Neural crest cell (in vitro differentiated cells): Measurements from ENCODE around the gene OXLD1. TPM values are rescaled to one million over a fixed set of nuclear protein-coding genes. Genes with fewer than 3 reads are reported as not detected.
A peak's percentile ranks its signal among the peaks of the same experiment; 100 is the strongest.

Source experiments
- DNase-seq: peaks from one replicate; pipeline ENCODE4 v3.0.0; 2021; ENCODE audit warnings: low read depth, mixed read lengths, low spot score
- H3K27ac Mint-ChIP-seq: one replicate; pipeline ENCODE4 v1.8.0; 2021; ENCODE audit warnings: mild to moderate bottlenecking, mixed read lengths; ENCODE audit not compliant: unreplicated experiment
- H3K27me3 Mint-ChIP-seq: 2 replicates; pipeline ENCODE4 v1.8.0; 2021; ENCODE audit warnings: low read depth, mild to moderate bottlenecking, mixed read lengths
- H3K36me3 Mint-ChIP-seq: 2 replicates; pipeline ENCODE4 v1.8.0; 2021; ENCODE audit warnings: low read depth, mild to moderate bottlenecking, mixed read lengths
- H3K4me1 Mint-ChIP-seq: 2 replicates; pipeline ENCODE4 v1.8.0; 2021; ENCODE audit warnings: mixed read lengths
- H3K4me3 Mint-ChIP-seq: one replicate; pipeline ENCODE4 v1.8.0; 2021; ENCODE audit warnings: mild to moderate bottlenecking, mixed read lengths
- H3K9me3 Mint-ChIP-seq: 2 replicates; pipeline ENCODE4 v1.8.0; 2021; ENCODE audit warnings: mixed read lengths
- total RNA-seq: library from RNA; stranded (reverse); gene quantifications from 2 replicates; pipeline ENCODE4 v1.2.1, GENCODE V29; 2021
- TF ChIP-seq, protein P1 (sequence below): fragments of 200-600 bp; sonication (generic); conservative IDR thresholded peaks from 2 replicates; pipeline ENCODE4 v1.5.0; 2021; ENCODE audit warnings: antibody characterized with exemption, mild to moderate bottlenecking

The OXLD1 gene
- total RNA-seq, 1 donor from 2014 or later: 28.2 TPM

DNA sequence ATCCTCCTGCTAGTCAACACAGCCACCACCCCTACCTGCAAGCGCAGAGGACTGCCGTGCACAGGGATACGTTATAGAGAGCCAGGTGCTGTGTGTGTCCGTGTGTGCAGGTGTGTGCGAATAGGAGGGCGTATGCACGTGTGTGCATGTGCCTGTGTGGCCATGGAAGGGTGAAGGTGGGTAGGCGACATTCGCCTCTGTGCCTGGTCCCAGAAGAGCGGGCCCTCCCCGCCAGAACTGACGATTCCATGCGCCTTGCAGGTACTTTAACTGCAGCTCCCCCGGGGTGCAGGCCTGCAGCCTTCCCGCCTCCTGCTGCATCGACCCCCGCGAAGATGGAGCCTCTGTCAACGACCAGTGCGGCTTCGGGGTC is 18.8 kb downstream of the OXLD1 start:
- peak overlapping the region; percentile 12 for H3K4me3 Mint-ChIP-seq
- H3K4me1 Mint-ChIP-seq: peaks cover 3% of the 10 kb centered on the region
- H3K36me3 Mint-ChIP-seq: no peaks in the 10 kb centered on the region
- TF ChIP-seq, protein P1, sequence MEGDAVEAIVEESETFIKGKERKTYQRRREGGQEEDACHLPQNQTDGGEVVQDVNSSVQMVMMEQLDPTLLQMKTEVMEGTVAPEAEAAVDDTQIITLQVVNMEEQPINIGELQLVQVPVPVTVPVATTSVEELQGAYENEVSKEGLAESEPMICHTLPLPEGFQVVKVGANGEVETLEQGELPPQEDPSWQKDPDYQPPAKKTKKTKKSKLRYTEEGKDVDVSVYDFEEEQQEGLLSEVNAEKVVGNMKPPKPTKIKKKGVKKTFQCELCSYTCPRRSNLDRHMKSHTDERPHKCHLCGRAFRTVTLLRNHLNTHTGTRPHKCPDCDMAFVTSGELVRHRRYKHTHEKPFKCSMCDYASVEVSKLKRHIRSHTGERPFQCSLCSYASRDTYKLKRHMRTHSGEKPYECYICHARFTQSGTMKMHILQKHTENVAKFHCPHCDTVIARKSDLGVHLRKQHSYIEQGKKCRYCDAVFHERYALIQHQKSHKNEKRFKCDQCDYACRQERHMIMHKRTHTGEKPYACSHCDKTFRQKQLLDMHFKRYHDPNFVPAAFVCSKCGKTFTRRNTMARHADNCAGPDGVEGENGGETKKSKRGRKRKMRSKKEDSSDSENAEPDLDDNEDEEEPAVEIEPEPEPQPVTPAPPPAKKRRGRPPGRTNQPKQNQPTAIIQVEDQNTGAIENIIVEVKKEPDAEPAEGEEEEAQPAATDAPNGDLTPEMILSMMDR: no peak
- no peaks in the 10 kb centered on the region for H3K27me3 Mint-ChIP-seq
- DNase-seq: no peak
- H3K9me3 Mint-ChIP-seq: no peaks in the 10 kb centered on the region
- no peak overlapping the region for H3K27ac Mint-ChIP-seq

DNA sequence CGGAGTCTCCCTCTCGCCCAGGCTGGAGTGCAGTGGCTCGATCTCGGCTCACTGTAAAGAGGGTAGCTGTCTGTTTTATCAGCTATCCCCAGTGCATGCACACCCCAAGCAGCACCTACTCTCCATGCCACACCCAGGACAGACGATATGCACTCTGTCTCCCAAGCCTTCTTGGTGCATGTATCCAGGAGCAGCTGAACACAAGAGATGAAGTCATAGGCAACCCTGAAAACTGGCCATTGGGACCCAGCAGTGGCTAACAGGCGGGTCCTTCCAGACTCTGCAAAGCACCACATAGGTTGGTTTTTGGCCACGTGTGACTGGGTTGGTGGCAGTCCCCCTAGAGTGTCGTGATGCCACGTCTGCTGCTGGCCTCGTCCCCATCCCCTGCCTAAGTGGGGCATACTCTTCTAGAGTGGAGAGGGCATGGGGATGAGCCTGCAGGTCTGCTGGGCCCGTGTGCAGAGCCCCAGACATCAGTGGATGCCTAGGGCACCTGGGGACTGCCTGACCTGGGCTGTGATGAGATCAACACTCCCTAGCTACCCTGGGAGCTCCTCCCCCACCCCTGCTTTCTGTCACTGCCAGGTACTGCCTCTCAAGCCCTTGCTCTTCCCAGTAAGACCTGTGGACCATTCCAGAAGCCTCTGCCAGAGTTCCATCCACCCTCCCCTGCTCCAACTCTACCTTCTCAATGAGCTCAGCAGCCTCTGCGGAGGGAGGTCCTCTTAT is 19.4 kb downstream of the OXLD1 start:
- no peak for DNase-seq
- peaks cover 3% of the 10 kb centered on the region for H3K4me1 Mint-ChIP-seq
- peak overlapping the region; percentile 12 for H3K4me3 Mint-ChIP-seq
- H3K27ac Mint-ChIP-seq: peak overlapping the region; percentile 12
- TF ChIP-seq, protein P1: no peak
- no peaks in the 10 kb centered on the region for H3K9me3 Mint-ChIP-seq
- H3K36me3 Mint-ChIP-seq: no peaks in the 10 kb centered on the region
- no peaks in the 10 kb centered on the region for H3K27me3 Mint-ChIP-seq

- no peaks in the 10 kb centered on the region for H3K9me3 Mint-ChIP-seq
- H3K27me3 Mint-ChIP-seq: no peaks in the 10 kb centered on the region
- no peak overlapping the region for H3K27ac Mint-ChIP-seq
- no peaks in the 10 kb centered on the region for H3K36me3 Mint-ChIP-seq
- TF ChIP-seq, protein P1: no peak
- no peak overlapping the region for H3K4me3 Mint-ChIP-seq
- no peak for DNase-seq
- H3K4me1 Mint-ChIP-seq: no peaks in the 10 kb centered on the region
These were observed 21.1 kb downstream of the OXLD1 start for GRCh38 chr17:81644976-81645952.

- DNase-seq: no peak
- Mint-ChIP-seq H3K27ac (no peak overlapping the region), H3K4me3 (no peak overlapping the region), H3K4me1 (no peaks in the 10 kb centered on the region), H3K9me3 (no peaks in the 10 kb centered on the region), H3K27me3 (no peaks in the 10 kb centered on the region), H3K36me3 (no peaks in the 10 kb centered on the region)
- TF ChIP-seq, protein P1: no peak
These were observed 21.9 kb downstream of the OXLD1 start for GRCh38 chr17:81644496-81644895.

GRCh38 chr17:81641825-81642489 is 24.4 kb downstream of the OXLD1 start:
- Mint-ChIP-seq H3K27ac (no peak overlapping the region), H3K36me3 (no peaks in the 10 kb centered on the region), H3K9me3 (no peaks in the 10 kb centered on the region), H3K4me1 (peaks cover 3% of the 10 kb centered on the region), H3K4me3 (no peak overlapping the region), H3K27me3 (no peaks in the 10 kb centered on the region)
- DNase-seq: no peak
- TF ChIP-seq, protein P1: no peak
